HCT116 (cell line): ENCODE data around the gene KANK2. TPM values are rescaled to one million over a fixed set of nuclear protein-coding genes. Genes with fewer than 3 reads are reported as not detected.

Experiments used
- ATAC-seq: fragments of 200-7000 bp; cut with Tn5 transposase; 2 replicates; pipeline ENCODE4 v1.9.1; 2020; ENCODE audit warnings: mild to moderate bottlenecking, moderate library complexity
- BruUV-seq: library from RNA; stranded (reverse); fragments of 400-500 nt; replicated peaks from 2 replicates; lab custom pipeline; 2021; lab: Mats Ljungman, UMichigan
- CTCF ChIA-PET: fragments of 300-600 bp; sonication (Branson Sonifier 250); formaldehyde crosslinking; loops from one replicate; lab custom pipeline; 2021; ENCODE audit warnings: antibody characterized with exemption; lab: Charles Lee
- POLR2A ChIA-PET: fragments of 300-600, 350-600 bp; sonication (Branson Sonifier 250); formaldehyde crosslinking; loops from one replicate; lab custom pipeline; 2021; ENCODE audit warnings: antibody characterized with exemption; lab: Charles Lee
- RAD21 ChIA-PET, 2 experiments: fragments of 300-600 bp; sonication (Branson Sonifier 250); formaldehyde crosslinking; loops; one replicate each; lab custom pipeline; 2023; ENCODE audit warnings: low total read pairs in 2 of 2; ENCODE audit not compliant: uncharacterized antibody in 2 of 2, unreplicated experiment in 2 of 2, low non-redundant PET in 1 of 2; lab: Charles Lee
- DNase-seq: peaks from one replicate; pipeline ENCODE4 v3.0.0-alpha.2; 2010; ENCODE audit warnings: low read depth, low spot score
- H2AFZ ChIP-seq: fragments of 200-600 bp; shearing (Covaris generic), sonication (generic); 2 replicates; pipeline ENCODE4 v1.6.1; 2017; ENCODE audit warnings: low read depth, mixed run types, mixed read lengths, antibody characterized with exemption, low read length; ENCODE audit not compliant: poor library complexity, severe bottlenecking
- H3K27ac ChIP-seq: 2 replicates; pipeline ENCODE4 v1.5.1; 2012; ENCODE audit warnings: low read depth, low read length
- H3K27me3 ChIP-seq: fragments of 200-600 bp; sonication (generic); 2 replicates; pipeline ENCODE4 v1.6.1; 2016; ENCODE audit warnings: mixed run types, low read length, mixed read lengths; ENCODE audit not compliant: insufficient read depth
- H3K36me3 ChIP-seq, 2 experiments: fragments of 200-500 bp in 1 of 2; fragments of 200-600 bp in 1 of 2; sonication (Bioruptor generic) in 1 of 2; sonication (generic) in 1 of 2; 2 replicates each; pipeline versions ENCODE4 v1.5.1 to v1.6.1; 2014 to 2016; ENCODE audit warnings: low read length in 2 of 2, inconsistent platforms in 1 of 2, mixed read lengths in 1 of 2, mixed run types in 1 of 2; ENCODE audit not compliant: insufficient read depth in 2 of 2, control insufficient read depth in 1 of 2
- H3K4me1 ChIP-seq, 2 experiments: fragments of 200-600 bp in 1 of 2; sonication (generic) in 1 of 2; 2 replicates each; pipeline versions ENCODE4 v1.5.1 to v1.6.1; 2012 to 2017; ENCODE audit warnings: low read length in 2 of 2, inconsistent platforms in 1 of 2, mild to moderate bottlenecking in 1 of 2, mixed read lengths in 1 of 2, mixed run types in 1 of 2, moderate library complexity in 1 of 2; ENCODE audit not compliant: insufficient read depth in 2 of 2, control insufficient read depth in 1 of 2
- H3K4me2 ChIP-seq: fragments of 200-600 bp; sonication (generic); 2 replicates; pipeline ENCODE4 v1.6.1; 2017; ENCODE audit warnings: mixed run types, low read length, mixed read lengths
- H3K4me3 ChIP-seq, 2 experiments: fragments of 200-600 bp in 1 of 2; sonication (generic) in 1 of 2; replicated peaks in 1 of 2; 2 replicates each; pipeline ENCODE4 v1.5.1; 2011 to 2016; ENCODE audit warnings: low read length in 2 of 2, control low read depth in 1 of 2, low read depth in 1 of 2, mild to moderate bottlenecking in 1 of 2, mixed read lengths in 1 of 2, mixed run types in 1 of 2
- H3K79me2 ChIP-seq: fragments of 200-600 bp; sonication (generic); 2 replicates; pipeline ENCODE4 v1.6.1; 2017; ENCODE audit warnings: mild to moderate bottlenecking, mixed run types, low read length, moderate library complexity, mixed read lengths; ENCODE audit not compliant: insufficient read depth
- H3K9ac ChIP-seq: fragments of 200-600 bp; sonication (generic); 2 replicates; pipeline ENCODE4 v1.6.1; 2016; ENCODE audit warnings: low read length, mixed read lengths
- H3K9me2 ChIP-seq: fragments of 200-600 bp; sonication (generic), shearing (Covaris generic); 2 replicates; pipeline ENCODE4 v1.6.1; 2017; ENCODE audit warnings: mixed run types, mild to moderate bottlenecking, moderate library complexity; ENCODE audit not compliant: insufficient read depth
- H3K9me3 ChIP-seq, 2 experiments: fragments of 200-500 bp in 1 of 2; fragments of 200-600 bp in 1 of 2; sonication (Bioruptor generic) in 1 of 2; sonication (generic) in 1 of 2; 2 replicates each; pipeline ENCODE4 v1.6.1; 2014 to 2017; ENCODE audit warnings: low read length in 2 of 2, mixed read lengths in 2 of 2, inconsistent platforms in 1 of 2, low read depth in 1 of 2, mild to moderate bottlenecking in 1 of 2, mixed run types in 1 of 2, moderate library complexity in 1 of 2; ENCODE audit not compliant: control insufficient read depth in 1 of 2, insufficient read depth in 1 of 2
- H4K20me1 ChIP-seq: fragments of 200-600 bp; sonication (generic), shearing (Covaris generic); 2 replicates; pipeline ENCODE4 v1.6.1; 2017; ENCODE audit warnings: mixed run types, mild to moderate bottlenecking, moderate library complexity; ENCODE audit not compliant: insufficient read depth
- ATF3 ChIP-seq: IDR thresholded peaks from 2 replicates; pipeline ENCODE4 v1.6.1; 2012
- ELF1 ChIP-seq: IDR thresholded peaks from 2 replicates; pipeline ENCODE4 v1.6.1; 2012; ENCODE audit warnings: low read depth, borderline replicate concordance
- POLR2A ChIP-seq: IDR thresholded peaks from 2 replicates; pipeline ENCODE4 v1.7.0; 2011; ENCODE audit warnings: borderline replicate concordance; ENCODE audit not compliant: insufficient read depth, insufficient read length; ENCODE audit errors: extremely low read depth
- RAD21 ChIP-seq: IDR thresholded peaks from 2 replicates; pipeline ENCODE4 v1.6.1; 2012; ENCODE audit warnings: low read depth, mild to moderate bottlenecking
- REST ChIP-seq: IDR thresholded peaks from 2 replicates; pipeline ENCODE4 v1.6.1; 2012; ENCODE audit warnings: low read depth
- SP1 ChIP-seq: IDR thresholded peaks from 2 replicates; pipeline ENCODE4 v1.6.1; 2012; ENCODE audit warnings: low read depth
- TCF7L2 ChIP-seq: IDR thresholded peaks from 2 replicates; pipeline ENCODE4 v1.7.0; 2011; ENCODE audit warnings: borderline replicate concordance, inconsistent platforms; ENCODE audit not compliant: insufficient read depth, insufficient read length; ENCODE audit errors: extremely low read depth
- YY1 ChIP-seq: IDR thresholded peaks from 2 replicates; pipeline ENCODE4 v1.6.1; 2011; ENCODE audit warnings: low read length, low read depth, moderate library complexity, mild to moderate bottlenecking; ENCODE audit not compliant: insufficient replicate concordance; ENCODE audit errors: extremely low read depth
- ZNF274 ChIP-seq: fragments of 200-500 bp; sonication (Bioruptor generic); IDR thresholded peaks from 2 replicates; pipeline ENCODE4 v1.6.1; 2014; ENCODE audit warnings: mild to moderate bottlenecking, low read depth, low read length, inconsistent platforms
- intact Hi-C: fragments of 100-400 bp; cut with micrococcal nuclease; formaldehyde crosslinking; loops from 2 replicates; pipeline ENCODE4 v1.10.0; 2022
- total RNA-seq: library from RNA; stranded (reverse); gene quantifications from one replicate; pipeline ENCODE4 v1.2.1, GENCODE V29; 2021; ENCODE audit not compliant: unreplicated experiment

Gene KANK2
- total RNA-seq, 1 experiment from 2014 or later = 43.6 TPM

- H3K9me2 ChIP-seq = no peaks in the 10 kb centered on the region
- ATAC-seq (no peak), DNase-seq (no peak)
- 0 out of 2 replicates have a peak, but pooled peaks cover 2% of the 10 kb centered on the region for H3K79me2 ChIP-seq
- no peaks in the 10 kb centered on the region for H3K9me3 ChIP-seq
- RAD21 ChIA-PET = no interaction called here
- H3K9ac ChIP-seq = no peak overlapping the region
- peaks cover 16 to 21% of the 10 kb centered on the region in 2 experiments; a peak in 3 of 4 replicates for H3K4me1 ChIP-seq
- intact Hi-C loops = no loop called here
- H3K36me3 ChIP-seq = peaks cover 0 to 8% of the 10 kb centered on the region in 2 experiments; a peak in 1 of 4 replicates
- H3K4me2 ChIP-seq = peak overlapping the region; percentile 39; the same call in 1 of the 2 replicates
- H3K4me3 ChIP-seq = no peak overlapping the region
- POLR2A ChIA-PET = no interaction called here
- H2AFZ ChIP-seq = no peak overlapping the region
- BruUV-seq = no TSS peak
- TF ChIP-seq ELF1 (no peak), ATF3 (no peak), TCF7L2 (no peak)
- H4K20me1 ChIP-seq = no peaks in the 10 kb centered on the region
- H3K27me3 ChIP-seq = no peaks in the 10 kb centered on the region
- CTCF ChIA-PET = no interaction called here
- H3K27ac ChIP-seq = no peak overlapping the region
Measured at GRCh38 chr19:11191934-11192333, 5.4 kb downstream of the KANK2 start.

GRCh38 chr19:11191273-11191755, 6.0 kb downstream of the KANK2 start:
- POLR2A ChIA-PET = no interaction called here
- no TSS peak for BruUV-seq
- ATAC-seq = peak; percentile 92
- Histone ChIP-seq H3K36me3 (peaks cover 0 to 8% of the 10 kb centered on the region in 2 experiments; a peak in 1 of 4 replicates), H3K4me3 (no peak overlapping the region), H3K27me3 (no peaks in the 10 kb centered on the region), H3K27ac (no peak overlapping the region), H3K4me1 (peaks cover 15% of the 10 kb centered on the region in 2 experiments; a peak in 3 of 4 replicates), H3K9ac (no peak overlapping the region), H3K4me2 (peak overlapping the region; percentile 39), H3K79me2 (0 out of 2 replicates have a peak, but pooled peaks cover 2% of the 10 kb centered on the region), H4K20me1 (no peaks in the 10 kb centered on the region), H3K9me2 (no peaks in the 10 kb centered on the region), H3K9me3 (no peaks in the 10 kb centered on the region)
- CTCF ChIA-PET = no interaction called here
- DNase-seq = no peak
- TF ChIP-seq REST = no peak
- TF ChIP-seq POLR2A = no peak
- no peak for TF ChIP-seq YY1
- TF ChIP-seq ZNF274 = no peak
- TF ChIP-seq RAD21 = no peak
- no peak for TF ChIP-seq SP1
- TF ChIP-seq, all 23 proteins: peak for 0
- intact Hi-C loops = no loop called here
- RAD21 ChIA-PET = no interaction called here
- no peak overlapping the region for H2AFZ ChIP-seq
